ENCODE data around the gene RAI1.

Gene RAI1

DNA sequence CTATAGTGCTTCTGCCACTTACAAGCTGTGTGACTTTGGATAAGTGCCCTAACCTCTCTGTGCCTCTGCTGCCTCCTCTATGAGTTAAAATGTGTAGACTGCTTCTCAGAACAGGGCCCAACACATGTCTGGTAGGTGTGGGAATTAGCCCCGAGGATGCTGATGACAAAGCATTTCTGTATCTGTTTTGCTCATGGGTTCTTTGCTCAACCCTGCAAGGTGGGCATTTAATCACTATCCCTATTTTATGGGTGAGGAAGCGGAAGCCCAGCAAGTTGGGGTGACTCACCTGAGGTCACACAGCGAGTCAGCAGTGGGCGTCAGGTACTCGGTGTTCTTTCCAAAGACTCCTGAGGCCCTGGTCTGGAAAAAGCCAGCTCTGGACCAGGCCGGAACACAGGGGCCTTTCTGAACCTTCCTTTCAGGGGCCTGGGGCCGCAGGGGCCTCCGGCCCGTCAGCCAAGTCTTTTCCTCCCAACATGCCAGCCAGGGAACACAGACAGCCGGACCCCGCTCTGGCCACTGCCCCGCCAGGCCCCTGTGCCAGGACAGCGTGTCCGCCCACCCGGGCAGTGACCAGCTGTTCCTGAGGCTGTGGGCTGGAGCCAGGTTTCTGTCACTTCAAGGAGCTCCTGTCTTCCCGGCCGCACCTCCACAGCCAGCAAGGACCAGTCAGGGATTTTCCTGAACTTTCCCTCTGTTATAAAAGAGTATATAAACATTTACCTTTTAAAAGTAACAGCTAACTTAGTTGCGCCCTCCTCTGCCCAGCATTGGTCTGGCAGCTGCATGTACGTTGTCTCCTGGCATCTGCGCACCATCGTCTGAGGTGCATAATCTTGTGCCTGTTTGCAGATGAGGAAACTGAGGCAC is 93.0 kb downstream of the RAI1 start:
- no peak overlapping the region for H3K27ac ChIP-seq (ENCODE audit: extremely low read depth, low read depth, low read length)
- ChIA-PET CTCF (interaction anchor here (0.6 to 0.9 kb wide), 3 partner anchors 11 to 251 kb away, joined by 3 to 4 read pairs (median 3); no protein-coding TSS in a partner anchor), POLR2A (interaction anchor here (0.6 to 1.1 kb wide), 3 partner anchors 10 to 109 kb away, joined by 3 read pairs; no protein-coding TSS in a partner anchor)
- H3K4me3 ChIP-seq (ENCODE audit: low read depth, low read length) = no peak overlapping the region
- peaks cover 9% of the 10 kb centered on the region for H3K4me1 ChIP-seq (ENCODE audit: control insufficient read depth, insufficient read depth, low read length)
- peaks cover 0 to 4% of the 10 kb centered on the region in 2 experiments; a peak in 2 of 3 replicates for H3K36me3 ChIP-seq (ENCODE audit: control insufficient read depth in 2 of 2, insufficient read depth in 1 of 2, low read length in 2 of 2)
- no peaks in the 10 kb centered on the region for H3K9me3 ChIP-seq (ENCODE audit: control insufficient read depth, insufficient read depth, low read depth, low read length)
- TF ChIP-seq ZNF768 (tag by site-specific recombination; IDR thresholded peaks at IDR 0.05) = peak; percentile 78; the same call in 1 of the 2 replicates
- peak; percentile 36; the same call in 1 of the 2 replicates for TF ChIP-seq IKZF3 (tag by site-specific recombination; IDR thresholded peaks at IDR 0.05)
- no peak for TF ChIP-seq ZNF776 (tag by site-specific recombination; IDR thresholded peaks at IDR 0.05; ENCODE audit: borderline replicate concordance)
- peak; percentile 57 for TF ChIP-seq ZNF600 (tag by site-specific recombination; IDR thresholded peaks at IDR 0.05)

DNA sequence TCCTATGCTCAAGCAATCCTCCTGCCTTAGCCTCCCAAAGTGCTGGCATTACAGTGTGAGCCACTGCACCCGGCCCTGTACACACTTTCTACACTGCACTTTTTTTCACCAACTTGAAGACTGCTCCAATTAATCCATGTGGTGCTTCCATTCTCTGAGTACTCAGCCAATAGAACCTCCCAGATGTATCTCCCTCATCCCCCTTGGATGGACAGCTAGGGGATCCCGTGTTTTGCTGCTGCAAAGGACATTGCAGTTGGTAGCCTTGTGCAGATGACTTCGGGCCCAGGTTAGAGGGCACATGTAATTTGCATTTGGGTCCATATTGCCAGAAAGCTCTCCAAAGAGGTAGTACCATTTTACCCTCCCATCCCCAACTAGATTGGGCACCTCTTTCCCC is 95.6 kb downstream of the RAI1 start:
- no peak overlapping the region for H3K27ac ChIP-seq (ENCODE audit: extremely low read depth, low read depth, low read length)
- CTCF ChIA-PET = interaction anchor here (1.2 kb wide), 2 partner anchors 9 to 190 kb away, joined by 3 to 4 read pairs; no protein-coding TSS in a partner anchor
- no peak overlapping the region for H3K4me3 ChIP-seq (ENCODE audit: low read depth, low read length)
- H3K9me3 ChIP-seq (ENCODE audit: control insufficient read depth, insufficient read depth, low read depth, low read length) = no peaks in the 10 kb centered on the region
- peaks cover 0 to 4% of the 10 kb centered on the region in 2 experiments; a peak in 2 of 3 replicates for H3K36me3 ChIP-seq (ENCODE audit: control insufficient read depth in 2 of 2, insufficient read depth in 1 of 2, low read length in 2 of 2)
- H3K4me1 ChIP-seq (ENCODE audit: control insufficient read depth, insufficient read depth, low read length) = peaks cover 16% of the 10 kb centered on the region
- POLR2A ChIA-PET = no interaction called here
- peak; percentile 98 for TF ChIP-seq MZF1 (tag by site-specific recombination; IDR thresholded peaks at IDR 0.05; ENCODE audit: borderline replicate concordance)
- TF ChIP-seq ZEB2 (tag by site-specific recombination; IDR thresholded peaks at IDR 0.05) = no peak
- TF ChIP-seq, protein P1, sequence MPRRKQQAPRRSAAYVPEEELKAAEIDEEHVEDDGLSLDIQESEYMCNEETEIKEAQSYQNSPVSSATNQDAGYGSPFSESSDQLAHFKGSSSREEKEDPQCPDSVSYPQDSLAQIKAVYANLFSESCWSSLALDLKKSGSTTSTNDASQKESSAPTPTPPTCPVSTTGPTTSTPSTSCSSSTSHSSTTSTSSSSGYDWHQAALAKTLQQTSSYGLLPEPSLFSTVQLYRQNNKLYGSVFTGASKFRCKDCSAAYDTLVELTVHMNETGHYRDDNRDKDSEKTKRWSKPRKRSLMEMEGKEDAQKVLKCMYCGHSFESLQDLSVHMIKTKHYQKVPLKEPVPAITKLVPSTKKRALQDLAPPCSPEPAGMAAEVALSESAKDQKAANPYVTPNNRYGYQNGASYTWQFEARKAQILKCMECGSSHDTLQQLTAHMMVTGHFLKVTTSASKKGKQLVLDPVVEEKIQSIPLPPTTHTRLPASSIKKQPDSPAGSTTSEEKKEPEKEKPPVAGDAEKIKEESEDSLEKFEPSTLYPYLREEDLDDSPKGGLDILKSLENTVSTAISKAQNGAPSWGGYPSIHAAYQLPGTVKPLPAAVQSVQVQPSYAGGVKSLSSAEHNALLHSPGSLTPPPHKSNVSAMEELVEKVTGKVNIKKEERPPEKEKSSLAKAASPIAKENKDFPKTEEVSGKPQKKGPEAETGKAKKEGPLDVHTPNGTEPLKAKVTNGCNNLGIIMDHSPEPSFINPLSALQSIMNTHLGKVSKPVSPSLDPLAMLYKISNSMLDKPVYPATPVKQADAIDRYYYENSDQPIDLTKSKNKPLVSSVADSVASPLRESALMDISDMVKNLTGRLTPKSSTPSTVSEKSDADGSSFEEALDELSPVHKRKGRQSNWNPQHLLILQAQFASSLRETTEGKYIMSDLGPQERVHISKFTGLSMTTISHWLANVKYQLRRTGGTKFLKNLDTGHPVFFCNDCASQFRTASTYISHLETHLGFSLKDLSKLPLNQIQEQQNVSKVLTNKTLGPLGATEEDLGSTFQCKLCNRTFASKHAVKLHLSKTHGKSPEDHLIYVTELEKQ (tag by site-specific recombination; IDR thresholded peaks at IDR 0.05; ENCODE audit: borderline replicate concordance) = no peak

DNA sequence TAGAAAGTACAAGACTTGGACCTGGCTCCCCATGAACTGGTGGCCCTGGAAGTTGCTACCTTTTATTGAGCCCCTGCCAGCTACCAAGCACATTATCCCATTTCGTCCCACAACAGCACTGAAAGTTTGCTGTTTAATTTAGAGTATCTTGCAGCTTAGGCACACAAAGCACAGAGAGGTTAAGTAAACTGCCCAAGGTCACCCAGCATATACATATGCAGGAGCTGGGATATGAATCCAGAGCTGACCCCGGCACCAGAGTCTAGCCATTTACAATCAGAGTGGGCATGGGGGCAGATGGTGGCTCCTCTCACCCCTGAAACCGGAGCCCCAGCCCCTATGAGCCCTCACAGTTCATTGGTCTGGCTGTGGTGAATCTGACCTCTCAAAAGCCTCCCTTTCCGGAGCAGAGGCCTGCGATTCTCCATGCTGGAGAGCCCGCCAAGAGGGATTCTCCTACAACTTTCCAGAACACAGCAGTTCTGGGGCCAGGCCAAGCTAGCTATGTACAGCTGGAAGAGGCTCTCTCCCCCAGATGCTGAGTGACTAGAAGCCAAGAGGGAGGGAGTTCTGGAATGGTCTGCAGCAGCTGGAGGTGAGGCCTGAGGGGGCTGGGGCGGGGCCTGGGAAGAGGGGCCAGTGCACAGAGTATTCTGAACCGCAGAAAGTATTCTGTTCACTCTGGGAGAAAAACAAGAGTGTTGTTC is 97.2 kb downstream of the RAI1 start:
- Histone ChIP-seq H3K4me3 (ENCODE audit: low read depth, low read length) (no peak overlapping the region), H3K36me3 (ENCODE audit: control insufficient read depth in 2 of 2, insufficient read depth in 1 of 2, low read length in 2 of 2) (peaks cover 0 to 4% of the 10 kb centered on the region in 2 experiments; a peak in 2 of 3 replicates), H3K27ac (ENCODE audit: extremely low read depth, low read depth, low read length) (no peak overlapping the region), H3K9me3 (ENCODE audit: control insufficient read depth, insufficient read depth, low read depth, low read length) (no peaks in the 10 kb centered on the region), H3K4me1 (ENCODE audit: control insufficient read depth, insufficient read depth, low read length) (peaks cover 16% of the 10 kb centered on the region)
- POLR2A ChIA-PET = no interaction called here
- TF ChIP-seq ZNF600 (tag by site-specific recombination; IDR thresholded peaks at IDR 0.05) (peak; percentile 51; the same call in 1 of the 2 replicates), TCF7L2 (IDR thresholded peaks at IDR 0.05; ENCODE audit: borderline replicate concordance, low read depth, low read length) (no peak), ZNF768 (tag by site-specific recombination; IDR thresholded peaks at IDR 0.05) (peak; percentile 92), ZNF423 (tag by site-specific recombination; IDR thresholded peaks at IDR 0.05) (no peak), BCL11B (tag by site-specific recombination; IDR thresholded peaks at IDR 0.05; ENCODE audit: low read depth) (no peak)
- CTCF ChIA-PET = interaction anchor here (0.6 to 0.8 kb wide), 3 partner anchors 9 to 129 kb away, joined by 3 to 5 read pairs (median 4); no protein-coding TSS in a partner anchor

All from HEK293 (cell line).